22Rv1 (cell line): ENCODE data around the gene RARRES2.

Source experiments
- CTCF ChIP-seq: fragments of 450-650 bp; IDR thresholded peaks from 2 replicates; pipeline ENCODE4 v1.5.1; 2017; ENCODE audit warnings: mild to moderate bottlenecking
- ZFX ChIP-seq: fragments of 450-650 bp; IDR thresholded peaks from 2 replicates; pipeline ENCODE4 v1.6.1; 2017; ENCODE audit warnings: antibody characterized with exemption, borderline replicate concordance

GRCh38 chr7:150321788-150322113 is 19.7 kb downstream of the RARRES2 start:
- TF ChIP-seq CTCF (no peak), ZFX (no peak)
